HCT116 (cell line): ENCODE results near the gene MFAP2. TPM values are rescaled to one million over a fixed set of nuclear protein-coding genes. Genes with fewer than 3 reads are reported as not detected.

Experiments used
- ATAC-seq: fragments of 200-7000 bp; cut with Tn5 transposase; 2 replicates; pipeline ENCODE4 v1.9.1; 2020; ENCODE audit warnings: mild to moderate bottlenecking, moderate library complexity
- BruUV-seq: library from RNA; stranded (reverse); fragments of 400-500 nt; replicated peaks from 2 replicates; lab custom pipeline; 2021; lab: Mats Ljungman, UMichigan
- CTCF ChIA-PET: fragments of 300-600 bp; sonication (Branson Sonifier 250); formaldehyde crosslinking; loops from one replicate; lab custom pipeline; 2021; ENCODE audit warnings: antibody characterized with exemption; lab: Charles Lee
- POLR2A ChIA-PET: fragments of 300-600, 350-600 bp; sonication (Branson Sonifier 250); formaldehyde crosslinking; loops from one replicate; lab custom pipeline; 2021; ENCODE audit warnings: antibody characterized with exemption; lab: Charles Lee
- RAD21 ChIA-PET, 2 experiments: fragments of 300-600 bp; sonication (Branson Sonifier 250); formaldehyde crosslinking; loops; one replicate each; lab custom pipeline; 2023; ENCODE audit warnings: low total read pairs in 2 of 2; ENCODE audit not compliant: uncharacterized antibody in 2 of 2, unreplicated experiment in 2 of 2, low non-redundant PET in 1 of 2; lab: Charles Lee
- DNase-seq: peaks from one replicate; pipeline ENCODE4 v3.0.0-alpha.2; 2010; ENCODE audit warnings: low read depth, low spot score
- H2AFZ ChIP-seq: fragments of 200-600 bp; shearing (Covaris generic), sonication (generic); 2 replicates; pipeline ENCODE4 v1.6.1; 2017; ENCODE audit warnings: low read depth, mixed run types, mixed read lengths, antibody characterized with exemption, low read length; ENCODE audit not compliant: poor library complexity, severe bottlenecking
- H3K27ac ChIP-seq: 2 replicates; pipeline ENCODE4 v1.5.1; 2012; ENCODE audit warnings: low read depth, low read length
- H3K27me3 ChIP-seq: fragments of 200-600 bp; sonication (generic); 2 replicates; pipeline ENCODE4 v1.6.1; 2016; ENCODE audit warnings: mixed run types, low read length, mixed read lengths; ENCODE audit not compliant: insufficient read depth
- H3K36me3 ChIP-seq, 2 experiments: fragments of 200-500 bp in 1 of 2; fragments of 200-600 bp in 1 of 2; sonication (Bioruptor generic) in 1 of 2; sonication (generic) in 1 of 2; 2 replicates each; pipeline versions ENCODE4 v1.5.1 to v1.6.1; 2014 to 2016; ENCODE audit warnings: low read length in 2 of 2, inconsistent platforms in 1 of 2, mixed read lengths in 1 of 2, mixed run types in 1 of 2; ENCODE audit not compliant: insufficient read depth in 2 of 2, control insufficient read depth in 1 of 2
- H3K4me1 ChIP-seq, 2 experiments: fragments of 200-600 bp in 1 of 2; sonication (generic) in 1 of 2; 2 replicates each; pipeline versions ENCODE4 v1.5.1 to v1.6.1; 2012 to 2017; ENCODE audit warnings: low read length in 2 of 2, inconsistent platforms in 1 of 2, mild to moderate bottlenecking in 1 of 2, mixed read lengths in 1 of 2, mixed run types in 1 of 2, moderate library complexity in 1 of 2; ENCODE audit not compliant: insufficient read depth in 2 of 2, control insufficient read depth in 1 of 2
- H3K4me2 ChIP-seq: fragments of 200-600 bp; sonication (generic); 2 replicates; pipeline ENCODE4 v1.6.1; 2017; ENCODE audit warnings: mixed run types, low read length, mixed read lengths
- H3K4me3 ChIP-seq, 2 experiments: fragments of 200-600 bp in 1 of 2; sonication (generic) in 1 of 2; replicated peaks in 1 of 2; 2 replicates each; pipeline ENCODE4 v1.5.1; 2011 to 2016; ENCODE audit warnings: low read length in 2 of 2, control low read depth in 1 of 2, low read depth in 1 of 2, mild to moderate bottlenecking in 1 of 2, mixed read lengths in 1 of 2, mixed run types in 1 of 2
- H3K79me2 ChIP-seq: fragments of 200-600 bp; sonication (generic); 2 replicates; pipeline ENCODE4 v1.6.1; 2017; ENCODE audit warnings: mild to moderate bottlenecking, mixed run types, low read length, moderate library complexity, mixed read lengths; ENCODE audit not compliant: insufficient read depth
- H3K9ac ChIP-seq: fragments of 200-600 bp; sonication (generic); 2 replicates; pipeline ENCODE4 v1.6.1; 2016; ENCODE audit warnings: low read length, mixed read lengths
- H3K9me2 ChIP-seq: fragments of 200-600 bp; sonication (generic), shearing (Covaris generic); 2 replicates; pipeline ENCODE4 v1.6.1; 2017; ENCODE audit warnings: mixed run types, mild to moderate bottlenecking, moderate library complexity; ENCODE audit not compliant: insufficient read depth
- H3K9me3 ChIP-seq, 2 experiments: fragments of 200-500 bp in 1 of 2; fragments of 200-600 bp in 1 of 2; sonication (Bioruptor generic) in 1 of 2; sonication (generic) in 1 of 2; 2 replicates each; pipeline ENCODE4 v1.6.1; 2014 to 2017; ENCODE audit warnings: low read length in 2 of 2, mixed read lengths in 2 of 2, inconsistent platforms in 1 of 2, low read depth in 1 of 2, mild to moderate bottlenecking in 1 of 2, mixed run types in 1 of 2, moderate library complexity in 1 of 2; ENCODE audit not compliant: control insufficient read depth in 1 of 2, insufficient read depth in 1 of 2
- H4K20me1 ChIP-seq: fragments of 200-600 bp; sonication (generic), shearing (Covaris generic); 2 replicates; pipeline ENCODE4 v1.6.1; 2017; ENCODE audit warnings: mixed run types, mild to moderate bottlenecking, moderate library complexity; ENCODE audit not compliant: insufficient read depth
- CBX3 ChIP-seq: IDR thresholded peaks from 2 replicates; pipeline ENCODE4 v1.6.1; 2012; ENCODE audit warnings: low read depth
- EGR1 ChIP-seq: IDR thresholded peaks from 2 replicates; pipeline ENCODE4 v1.6.1; 2012; ENCODE audit warnings: low read depth
- ELF1 ChIP-seq: IDR thresholded peaks from 2 replicates; pipeline ENCODE4 v1.6.1; 2012; ENCODE audit warnings: low read depth, borderline replicate concordance
- EZH2phosphoT487 ChIP-seq: fragments of 200-600 bp; IDR thresholded peaks from 2 replicates; pipeline ENCODE4 v1.6.1; 2018; ENCODE audit warnings: antibody characterized with exemption, borderline replicate concordance
- JUND ChIP-seq: IDR thresholded peaks from 2 replicates; pipeline ENCODE4 v1.6.1; 2012
- RAD21 ChIP-seq: IDR thresholded peaks from 2 replicates; pipeline ENCODE4 v1.6.1; 2012; ENCODE audit warnings: low read depth, mild to moderate bottlenecking
- SP1 ChIP-seq: IDR thresholded peaks from 2 replicates; pipeline ENCODE4 v1.6.1; 2012; ENCODE audit warnings: low read depth
- SRF ChIP-seq: IDR thresholded peaks from 2 replicates; pipeline ENCODE4 v1.6.1; 2012; ENCODE audit warnings: low read depth
- ZNF274 ChIP-seq: fragments of 200-500 bp; sonication (Bioruptor generic); IDR thresholded peaks from 2 replicates; pipeline ENCODE4 v1.6.1; 2014; ENCODE audit warnings: mild to moderate bottlenecking, low read depth, low read length, inconsistent platforms
- intact Hi-C: fragments of 100-400 bp; cut with micrococcal nuclease; formaldehyde crosslinking; loops from 2 replicates; pipeline ENCODE4 v1.10.0; 2022
- total RNA-seq: library from RNA; stranded (reverse); gene quantifications from one replicate; pipeline ENCODE4 v1.2.1, GENCODE V29; 2021; ENCODE audit not compliant: unreplicated experiment
- TF ChIP-seq, protein P1 (sequence below), 3 experiments: fragments of 200-600 bp in 1 of 3; sonication (generic) in 1 of 3; IDR thresholded peaks in 2 of 3; conservative IDR thresholded peaks in 1 of 3; 2 replicates each; pipeline ENCODE4 v1.5.1; 2012 to 2017; ENCODE audit warnings: low read depth in 2 of 3, low read length in 2 of 3, antibody characterized with exemption in 1 of 3, borderline replicate concordance in 1 of 3, control low read depth in 1 of 3, mild to moderate bottlenecking in 1 of 3, mixed read lengths in 1 of 3, mixed run types in 1 of 3, moderate library complexity in 1 of 3; ENCODE audit not compliant: insufficient read depth in 1 of 3

Gene MFAP2
- total RNA-seq, 1 experiment from 2014 or later: 63.1 TPM

DNA sequence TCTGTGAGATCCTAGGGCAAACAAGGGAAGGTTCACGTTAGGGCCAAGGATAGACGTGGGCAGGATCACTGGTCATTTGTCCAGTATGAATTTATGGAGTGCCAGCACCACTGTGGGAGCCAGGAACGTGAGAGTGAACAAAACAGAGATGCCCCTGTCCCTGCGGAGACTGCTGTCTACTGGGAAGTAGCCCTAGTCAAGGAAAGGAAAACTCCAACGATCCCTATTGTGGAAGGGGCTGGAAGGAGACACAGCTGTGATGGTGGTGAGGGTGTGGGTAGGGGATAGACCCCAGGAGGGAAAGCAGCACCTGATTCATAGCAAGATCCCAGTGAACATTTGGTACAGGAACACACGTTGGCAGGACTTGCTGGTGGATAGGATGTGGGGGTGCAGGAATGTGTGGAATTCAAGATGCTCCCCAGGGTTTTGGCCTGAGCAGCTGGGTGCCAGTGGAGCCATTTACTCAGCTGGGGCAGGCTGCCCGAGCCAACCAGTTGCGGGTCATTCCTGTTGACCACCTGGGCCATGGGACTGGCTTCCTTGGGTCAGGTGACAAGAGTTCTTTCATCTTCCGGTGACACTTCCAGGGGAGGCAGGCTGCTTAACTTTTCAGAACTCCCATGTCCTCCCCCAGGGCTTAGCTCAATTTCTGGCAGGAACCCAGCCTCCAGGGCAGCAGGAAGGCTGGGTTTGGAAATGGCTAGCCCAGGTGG, 32.5 kb upstream of the MFAP2 start:
- no peaks in the 10 kb centered on the region for H4K20me1 ChIP-seq
- no peak overlapping the region for H2AFZ ChIP-seq
- H3K4me1 ChIP-seq: peaks cover 17 to 40% of the 10 kb centered on the region in 2 experiments
- H3K9me3 ChIP-seq: no peaks in the 10 kb centered on the region
- BruUV-seq: no TSS peak
- ChIA-PET RAD21 (no interaction called here), CTCF (no interaction called here), POLR2A (interaction anchor here (1.3 kb wide), 1 partner anchor 108 kb away, joined by 4 read pairs; no protein-coding TSS in a partner anchor)
- peak overlapping the region; percentile 94; the same call in 1 of the 2 replicates for H3K4me2 ChIP-seq
- H3K9me2 ChIP-seq: no peaks in the 10 kb centered on the region
- ATAC-seq: no peak
- intact Hi-C loops: loop anchor here (5.0 kb wide), 2 partner anchors 34 to 51 kb away; no protein-coding TSS in a partner anchor
- H3K36me3 ChIP-seq: no peaks in the 10 kb centered on the region; a peak in 1 of 4 replicates
- no peak overlapping the region for H3K27ac ChIP-seq
- no peak for DNase-seq
- TF ChIP-seq ZNF274 (no peak), ELF1 (no peak), SP1 (no peak), EGR1 (no peak), RAD21 (no peak), JUND (no peak), CBX3 (no peak), SRF (no peak), EZH2phosphoT487 (no peak)
- TF ChIP-seq, protein P1, sequence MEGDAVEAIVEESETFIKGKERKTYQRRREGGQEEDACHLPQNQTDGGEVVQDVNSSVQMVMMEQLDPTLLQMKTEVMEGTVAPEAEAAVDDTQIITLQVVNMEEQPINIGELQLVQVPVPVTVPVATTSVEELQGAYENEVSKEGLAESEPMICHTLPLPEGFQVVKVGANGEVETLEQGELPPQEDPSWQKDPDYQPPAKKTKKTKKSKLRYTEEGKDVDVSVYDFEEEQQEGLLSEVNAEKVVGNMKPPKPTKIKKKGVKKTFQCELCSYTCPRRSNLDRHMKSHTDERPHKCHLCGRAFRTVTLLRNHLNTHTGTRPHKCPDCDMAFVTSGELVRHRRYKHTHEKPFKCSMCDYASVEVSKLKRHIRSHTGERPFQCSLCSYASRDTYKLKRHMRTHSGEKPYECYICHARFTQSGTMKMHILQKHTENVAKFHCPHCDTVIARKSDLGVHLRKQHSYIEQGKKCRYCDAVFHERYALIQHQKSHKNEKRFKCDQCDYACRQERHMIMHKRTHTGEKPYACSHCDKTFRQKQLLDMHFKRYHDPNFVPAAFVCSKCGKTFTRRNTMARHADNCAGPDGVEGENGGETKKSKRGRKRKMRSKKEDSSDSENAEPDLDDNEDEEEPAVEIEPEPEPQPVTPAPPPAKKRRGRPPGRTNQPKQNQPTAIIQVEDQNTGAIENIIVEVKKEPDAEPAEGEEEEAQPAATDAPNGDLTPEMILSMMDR (IDR thresholded peaks at IDR 0.05 in 2 of 3, conservative IDR thresholded peaks at IDR 0.05 in 1 of 3; ENCODE audit: borderline replicate concordance in 1 of 3, insufficient read depth in 1 of 3, low read depth in 2 of 3, low read length in 2 of 3): no peak
- H3K27me3 ChIP-seq: no peaks in the 10 kb centered on the region
- no peak overlapping the region for H3K9ac ChIP-seq
- H3K4me3 ChIP-seq: no peak overlapping the region
- H3K79me2 ChIP-seq: no peaks in the 10 kb centered on the region
